HG02852 (cell line): ENCODE data around the gene SMG7.

Experiments
- ATAC-seq: cut with Tn5 transposase; IDR thresholded peaks from one replicate; pipeline ENCODE4 v1.9.1; 2021; ENCODE audit warnings: mild to moderate bottlenecking, moderate library complexity; ENCODE audit not compliant: unreplicated experiment

SMG7 gene

GRCh38 chr1:183553764-183554163 is 81.5 kb downstream of the SMG7 start:
- ATAC-seq: no peak

- ATAC-seq: no peak
Measured at GRCh38 chr1:183554577-183554976, 82.3 kb downstream of the SMG7 start.

- no peak for ATAC-seq
Measured at GRCh38 chr1:183559061-183559460, 86.8 kb downstream of the SMG7 start.

GRCh38 chr1:183562701-183563100 is 90.4 kb downstream of the SMG7 start:
- no peak for ATAC-seq

GRCh38 chr1:183565261-183565660 is 93.0 kb downstream of the SMG7 start:
- no peak for ATAC-seq

- ATAC-seq: no peak
Measured at GRCh38 chr1:183566026-183566425, 93.7 kb downstream of the SMG7 start.

GRCh38 chr1:183567584-183567983 is 95.3 kb downstream of the SMG7 start:
- ATAC-seq: peak; percentile 76

GRCh38 chr1:183568176-183569021 is 96.1 kb downstream of the SMG7 start:
- ATAC-seq: no peak

- ATAC-seq: no peak
Measured at GRCh38 chr1:183569141-183569540, 96.8 kb downstream of the SMG7 start.

- ATAC-seq: no peak
Measured at GRCh38 chr1:183569801-183570200, 97.5 kb downstream of the SMG7 start.

GRCh38 chr1:183570451-183570850 is 98.2 kb downstream of the SMG7 start:
- ATAC-seq: no peak

GRCh38 chr1:183571678-183572268 is 99.5 kb downstream of the SMG7 start:
- ATAC-seq: no peak

- no peak for ATAC-seq
Measured at GRCh38 chr1:183572721-183573120, 100.4 kb downstream of the SMG7 start.

GRCh38 chr1:183575606-183576005 is 103.3 kb downstream of the SMG7 start:
- no peak for ATAC-seq

GRCh38 chr1:183576537-183576936 is 104.2 kb downstream of the SMG7 start:
- ATAC-seq: no peak

- no peak for ATAC-seq
Measured at GRCh38 chr1:183577897-183578465, 105.7 kb downstream of the SMG7 start.

GRCh38 chr1:183578856-183579255 is 106.6 kb downstream of the SMG7 start:
- no peak for ATAC-seq

- peak; percentile 55 for ATAC-seq
Measured at GRCh38 chr1:183580281-183580682, 108.0 kb downstream of the SMG7 start.

- ATAC-seq: no peak
Measured at GRCh38 chr1:183582021-183582713, 109.9 kb downstream of the SMG7 start.

- ATAC-seq: no peak
Measured at GRCh38 chr1:183583466-183583865, 111.2 kb downstream of the SMG7 start.

GRCh38 chr1:183584147-183584546 is 111.8 kb downstream of the SMG7 start:
- no peak for ATAC-seq

GRCh38 chr1:183585038-183585437 is 112.7 kb downstream of the SMG7 start:
- ATAC-seq: no peak
